PC-3 (cell line): Measurements from ENCODE around the gene GORASP1. TPM values are rescaled to one million over a fixed set of nuclear protein-coding genes. Genes with fewer than 3 reads are reported as not detected.

Experiments
- ATAC-seq: fragments of 200-7000 bp; cut with Tn5 transposase; 2 replicates; pipeline ENCODE4 v1.9.1; 2020; ENCODE audit warnings: mild to moderate bottlenecking, moderate library complexity
- BruUV-seq: library from RNA; stranded (reverse); fragments of 400-500 nt; replicated peaks from 2 replicates; lab custom pipeline; 2021; lab: Mats Ljungman, UMichigan
- CTCF ChIA-PET: fragments of 300-600 bp; sonication (Branson Sonifier 250); formaldehyde crosslinking; loops from one replicate; lab custom pipeline; 2022; ENCODE audit warnings: antibody characterized with exemption; lab: Charles Lee
- POLR2A ChIA-PET: fragments of 300-600 bp; sonication (Branson Sonifier 250); formaldehyde crosslinking; loops from one replicate; lab custom pipeline; 2022; ENCODE audit warnings: antibody characterized with exemption; ENCODE audit not compliant: unreplicated experiment; lab: Charles Lee
- DNase-seq: peaks from one replicate; pipeline ENCODE4 v3.0.0-alpha.2; 2015
- H2AFZ ChIP-seq: fragments of 300-600 bp; sonication (generic); 2 replicates; pipeline ENCODE4 v1.6.0; 2016; ENCODE audit warnings: antibody characterized with exemption, low read length
- H3F3A ChIP-seq: fragments of 300-600 bp; sonication (generic); one replicate; pipeline ENCODE4 v1.6.0; 2017; ENCODE audit warnings: antibody characterized with exemption, low read length, control low read depth, mild to moderate bottlenecking; ENCODE audit not compliant: unreplicated experiment
- H3K27ac ChIP-seq: fragments of 300-600 bp; sonication (generic); 2 replicates; pipeline ENCODE4 v1.5.1; 2016; ENCODE audit warnings: mild to moderate bottlenecking, low read length
- H3K27me3 ChIP-seq: fragments of 300-600 bp; sonication (generic); 2 replicates; pipeline ENCODE4 v1.6.1; 2016; ENCODE audit warnings: low read length, mixed read lengths
- H3K36me3 ChIP-seq: fragments of 300-600 bp; sonication (generic); 2 replicates; pipeline ENCODE4 v1.6.1; 2016; ENCODE audit warnings: low read depth, mixed run types, low read length, mixed read lengths
- H3K4me1 ChIP-seq: fragments of 300-600 bp; sonication (generic); 2 replicates; pipeline ENCODE4 v1.5.1; 2016; ENCODE audit warnings: low read length; ENCODE audit not compliant: insufficient read depth
- H3K4me2 ChIP-seq: fragments of 300-600 bp; sonication (generic); 2 replicates; pipeline ENCODE4 v1.6.0; 2016; ENCODE audit warnings: low read length
- H3K4me3 ChIP-seq: fragments of 300-600 bp; sonication (generic); 2 replicates; pipeline ENCODE4 v1.5.1; 2016; ENCODE audit warnings: mild to moderate bottlenecking, low read length, mixed read lengths
- H3K79me2 ChIP-seq: fragments of 300-600 bp; sonication (generic); 2 replicates; pipeline ENCODE4 v1.6.1; 2017; ENCODE audit warnings: low read length, mixed read lengths
- H3K9ac ChIP-seq: fragments of 300-600 bp; sonication (generic); 2 replicates; pipeline ENCODE4 v1.6.0; 2016; ENCODE audit warnings: mild to moderate bottlenecking, low read length
- H3K9me2 ChIP-seq: fragments of 300-600 bp; sonication (generic); replicated peaks from 2 replicates; pipeline ENCODE4 v1.6.1; 2016; ENCODE audit warnings: mixed run types, low read length, mixed read lengths
- H3K9me3 ChIP-seq: fragments of 300-600 bp; sonication (generic); 2 replicates; pipeline ENCODE4 v1.6.1; 2016; ENCODE audit warnings: low read length, mixed read lengths
- H4K20me1 ChIP-seq: fragments of 300-600 bp; sonication (generic); 2 replicates; pipeline ENCODE4 v1.6.1; 2016; ENCODE audit warnings: low read length, mixed read lengths
- CTCF ChIP-seq: fragments of 300-600 bp; sonication (generic); conservative IDR thresholded peaks from 2 replicates; pipeline ENCODE4 v1.5.1; 2017; ENCODE audit warnings: antibody characterized with exemption, low read depth, mild to moderate bottlenecking, low read length
- EZH2 ChIP-seq: fragments of 300-600 bp; sonication (generic); IDR thresholded peaks from one replicate; pipeline ENCODE4 v1.6.1; 2017; ENCODE audit warnings: antibody characterized with exemption, mild to moderate bottlenecking, low read length; ENCODE audit not compliant: unreplicated experiment
- EZH2phosphoT487 ChIP-seq: fragments of 300-600 bp; sonication (generic); IDR thresholded peaks from 2 replicates; pipeline ENCODE4 v1.6.1; 2018; ENCODE audit warnings: mild to moderate bottlenecking, antibody characterized with exemption, low read length, borderline replicate concordance
- intact Hi-C: fragments of 100-400 bp; cut with micrococcal nuclease; formaldehyde crosslinking; loops from 2 replicates; pipeline ENCODE4 v1.9.0; 2023
- microRNA-seq: library from miRNA; unstranded; fragments of <30 nt; microRNA quantifications from one replicate; pipeline ENCODE4 v1.1.0, GENCODE V29; 2020; ENCODE audit not compliant: unreplicated experiment
- total RNA-seq: library from RNA; depleted of rRNA; stranded (reverse); fragments of >200 nt; gene quantifications from 2 replicates; pipeline ENCODE4 v1.2.3, GENCODE V29; 2014; rRNA removed

Gene GORASP1
- total RNA-seq, 1 experiment from 2014 or later, result 47.4 TPM

DNA sequence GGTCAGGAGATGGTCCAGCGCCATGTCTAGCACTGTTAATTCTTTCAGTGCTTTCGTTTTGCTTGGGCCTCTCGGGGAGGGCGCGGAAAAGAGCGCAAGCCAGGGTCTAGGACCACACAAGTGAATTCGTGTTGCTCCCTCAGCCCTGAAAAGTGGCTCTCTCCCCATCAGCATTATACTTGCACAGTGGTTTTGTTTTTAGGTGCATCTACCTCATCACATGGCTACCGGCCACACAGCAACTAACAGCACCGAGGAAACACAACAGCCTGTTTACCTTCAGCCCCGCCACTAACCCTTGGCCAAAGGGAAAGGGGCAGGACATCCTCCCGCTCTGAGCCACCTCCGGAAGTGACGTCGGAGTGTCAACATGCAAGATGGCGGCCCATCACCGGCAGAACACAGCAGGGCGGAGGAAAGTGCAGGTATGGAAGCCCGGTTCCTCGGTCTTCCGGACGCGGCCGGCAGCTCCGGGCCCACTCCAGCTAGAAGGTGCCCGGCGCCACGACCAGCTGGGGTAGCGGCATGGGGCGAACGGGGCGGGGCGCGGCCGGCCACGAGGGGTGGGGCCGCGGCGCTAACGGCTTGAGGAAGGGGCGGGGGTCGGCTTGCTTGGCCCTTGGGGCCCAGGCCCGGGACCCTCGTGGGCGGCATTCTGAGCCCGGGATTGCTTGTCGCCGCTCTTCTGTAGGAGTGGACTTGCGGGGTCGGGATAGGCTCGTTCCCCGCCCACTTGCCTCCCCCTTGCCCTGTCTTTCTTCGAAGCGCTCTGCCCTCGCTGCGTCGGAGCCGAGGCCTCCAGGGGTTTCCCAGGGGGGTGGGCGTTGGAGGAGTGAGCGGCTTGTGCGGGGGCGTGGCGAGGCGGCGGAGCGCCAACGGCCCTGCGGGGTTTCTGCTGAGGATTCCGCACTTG is 55.5 kb downstream of the GORASP1 start, which contains the start of the genes SCN11A and WDR48:
Gene SCN11A (minus strand): TSS at position 296 of the 913 bp plus-strand sequence. CDS start 101,582 bp downstream, outside the sequence.
Gene WDR48 (plus strand): TSS at position 368 of the 913 bp plus-strand sequence. CDS start 10 bp downstream, at position 378.
- CTCF ChIA-PET, result no interaction called here
- Histone ChIP-seq H3K9ac (peak within 1 kb of the TSS; percentile 90), H3K4me3 (peak within 1 kb of the TSS; percentile 95), H2AFZ (peak within 1 kb of the TSS; percentile 92), H3K27ac (peak within 1 kb of the TSS; percentile 36), H3K79me2 (peaks cover 44% of the 10 kb centered on the region), H3K4me1 (peaks cover 8% of the 10 kb centered on the region), H3K9me2 (no peaks in the 10 kb centered on the region), H3K36me3 (no peaks in the 10 kb centered on the region), H3F3A (no peaks in the 10 kb centered on the region), H3K4me2 (peak within 1 kb of the TSS; percentile 90), H3K27me3 (no peaks in the 10 kb centered on the region), H3K9me3 (no peaks in the 10 kb centered on the region), H4K20me1 (no peaks in the 10 kb centered on the region)
- BruUV-seq, result no TSS peak
- intact Hi-C loops, result no loop called here
- TF ChIP-seq CTCF (no peak), EZH2 (no peak), EZH2phosphoT487 (no peak)
- DNase-seq (peak; percentile 91), ATAC-seq (peak; percentile 99)
- POLR2A ChIA-PET, result no interaction called here

- DNase-seq, result no peak
- no peaks in the 10 kb centered on the region for H3K9me3 ChIP-seq
- TF ChIP-seq CTCF (no peak), EZH2phosphoT487 (no peak), EZH2 (no peak)
- no peak overlapping the region for H3K4me2 ChIP-seq
- POLR2A ChIA-PET, result no interaction called here
- no peak overlapping the region for H3K4me3 ChIP-seq
- CTCF ChIA-PET, result no interaction called here
- H3F3A ChIP-seq, result no peaks in the 10 kb centered on the region
- BruUV-seq, result no TSS peak
- no peak overlapping the region for H2AFZ ChIP-seq
- H3K27ac ChIP-seq, result no peak overlapping the region
- H3K79me2 ChIP-seq, result peaks cover 31% of the 10 kb centered on the region
- no peak for ATAC-seq
- H3K4me1 ChIP-seq, result peaks cover 8% of the 10 kb centered on the region
- H3K9me2 ChIP-seq, result no peaks in the 10 kb centered on the region
- H3K9ac ChIP-seq, result no peak overlapping the region
- H3K27me3 ChIP-seq, result no peaks in the 10 kb centered on the region
- no peaks in the 10 kb centered on the region for H3K36me3 ChIP-seq
- intact Hi-C loops, result no loop called here
- no peaks in the 10 kb centered on the region for H4K20me1 ChIP-seq
Measured at GRCh38 chr3:39050029-39050428, 57.4 kb downstream of the GORASP1 start.

Small RNA genes within 50 kb of the gene (microRNA-seq; reads per million reads assigned to microRNA genes)
- not detected for gene MIR6822

Other genes starting within 250 kb of the GORASP1 start
- gene SCN11A, start 55.7 kb downstream of the GORASP1 start, total RNA-seq, result not detected in 2 replicates
- gene WDR48, start 55.6 kb downstream of the GORASP1 start, total RNA-seq, result 16.5 and 21.0 TPM in 2 replicates
- 1.2 TPM in 2 replicates for gene TTC21A, start 53 bp upstream of the GORASP1 start, total RNA-seq
- gene CSRNP1, start 46.0 kb upstream of the GORASP1 start, total RNA-seq, result 72.3 and 86.9 TPM in 2 replicates
- gene XIRP1, start 85.0 kb upstream of the GORASP1 start, total RNA-seq, result not detected in 2 replicates
- gene CX3CR1, start 172.4 kb upstream of the GORASP1 start, total RNA-seq, result not detected in 2 replicates
- not detected in 2 replicates for gene CCR8, start 222.1 kb upstream of the GORASP1 start, total RNA-seq